NK-92 treated with Interleukin-12 subunit alpha and Interleukin-12 subunit beta, amount 100 ng/mL, for 24 hours (cell line): ENCODE results near the gene BCKDK.

Experiments
- DNase-seq: peaks from one replicate; lab custom pipeline; 2025; lab: John Stamatoyannopoulos, UW

The BCKDK gene

DNA sequence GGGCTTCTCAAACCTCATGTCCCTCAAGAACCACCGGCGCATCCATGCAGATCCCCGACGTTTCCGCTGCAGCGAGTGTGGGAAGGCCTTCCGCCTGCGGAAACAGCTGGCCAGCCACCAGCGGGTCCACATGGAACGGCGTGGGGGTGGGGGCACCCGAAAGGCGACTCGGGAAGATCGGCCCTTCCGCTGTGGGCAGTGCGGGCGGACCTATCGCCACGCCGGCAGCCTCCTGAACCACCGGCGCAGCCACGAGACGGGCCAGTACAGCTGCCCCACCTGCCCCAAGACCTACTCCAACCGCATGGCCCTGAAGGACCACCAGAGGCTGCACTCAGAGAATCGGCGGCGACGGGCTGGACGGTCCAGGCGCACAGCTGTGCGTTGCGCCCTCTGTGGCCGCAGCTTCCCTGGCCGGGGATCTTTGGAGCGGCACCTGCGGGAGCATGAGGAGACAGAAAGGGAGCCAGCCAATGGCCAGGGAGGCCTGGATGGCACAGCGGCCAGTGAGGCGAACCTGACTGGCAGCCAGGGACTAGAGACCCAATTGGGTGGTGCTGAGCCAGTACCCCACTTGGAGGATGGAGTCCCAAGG is 28.1 kb upstream of the BCKDK start:
- DNase-seq = no peak

DNA sequence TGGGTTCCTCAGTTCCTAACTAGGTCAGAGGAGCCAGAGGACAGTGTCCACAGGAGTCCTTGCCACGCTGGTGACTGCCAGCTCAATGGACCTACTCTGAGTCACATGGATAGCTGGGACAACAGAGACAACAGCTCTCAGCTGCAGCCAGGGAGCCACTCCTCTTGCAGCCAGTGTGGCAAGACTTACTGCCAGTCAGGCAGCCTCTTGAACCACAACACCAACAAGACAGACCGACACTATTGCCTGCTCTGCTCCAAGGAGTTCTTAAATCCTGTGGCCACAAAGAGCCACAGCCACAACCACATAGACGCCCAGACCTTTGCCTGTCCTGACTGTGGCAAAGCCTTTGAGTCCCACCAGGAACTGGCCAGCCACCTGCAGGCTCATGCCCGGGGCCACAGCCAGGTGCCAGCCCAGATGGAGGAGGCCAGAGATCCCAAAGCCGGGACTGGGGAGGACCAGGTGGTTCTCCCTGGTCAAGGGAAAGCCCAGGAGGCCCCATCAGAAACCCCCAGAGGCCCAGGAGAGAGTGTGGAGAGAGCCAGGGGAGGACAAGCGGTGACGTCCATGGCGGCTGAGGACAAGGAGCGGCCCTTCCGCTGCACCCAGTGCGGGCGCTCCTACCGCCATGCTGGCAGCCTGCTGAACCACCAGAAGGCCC is 27.3 kb upstream of the BCKDK start:
- no peak for DNase-seq

DNA sequence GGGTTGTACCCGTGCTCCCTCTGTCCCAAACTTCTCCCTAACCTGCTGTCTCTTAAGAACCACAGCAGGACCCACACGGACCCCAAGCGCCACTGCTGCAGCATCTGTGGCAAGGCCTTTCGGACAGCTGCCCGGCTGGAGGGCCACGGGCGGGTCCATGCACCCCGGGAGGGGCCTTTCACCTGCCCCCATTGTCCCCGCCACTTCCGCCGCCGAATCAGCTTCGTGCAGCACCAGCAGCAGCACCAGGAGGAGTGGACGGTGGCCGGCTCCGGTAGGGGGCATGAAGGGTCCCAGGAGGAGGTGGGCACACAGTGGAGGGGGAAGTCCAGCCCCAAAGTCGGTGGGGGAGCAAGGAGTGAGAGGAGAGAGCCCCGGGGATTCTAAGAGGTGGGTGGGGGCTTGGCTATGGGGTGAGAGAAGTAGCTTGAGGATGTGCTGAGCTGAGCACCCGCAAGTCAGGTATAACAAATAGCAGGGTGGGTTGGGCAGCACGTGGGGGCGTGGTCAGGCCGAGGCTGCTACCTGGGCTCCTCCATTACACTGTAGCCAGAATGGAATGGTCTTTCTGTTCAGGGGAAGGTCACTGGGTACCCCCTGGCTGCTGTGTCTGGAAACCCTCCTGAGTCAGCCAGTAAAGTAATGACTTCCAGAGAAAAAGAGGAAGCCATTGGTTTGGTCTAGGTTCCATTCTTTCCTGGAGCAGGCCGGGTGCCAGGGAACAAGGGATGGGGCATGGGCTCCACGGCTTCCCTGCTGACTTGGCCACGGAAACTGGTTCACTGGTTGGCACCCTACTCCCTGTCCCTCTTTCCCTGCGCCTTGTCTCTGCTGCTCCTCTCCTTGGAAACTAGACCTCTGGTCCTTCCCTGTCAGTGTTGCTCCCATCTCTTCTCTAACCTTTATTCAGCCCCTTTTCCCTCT is 26.5 kb upstream of the BCKDK start:
- DNase-seq = no peak

DNA sequence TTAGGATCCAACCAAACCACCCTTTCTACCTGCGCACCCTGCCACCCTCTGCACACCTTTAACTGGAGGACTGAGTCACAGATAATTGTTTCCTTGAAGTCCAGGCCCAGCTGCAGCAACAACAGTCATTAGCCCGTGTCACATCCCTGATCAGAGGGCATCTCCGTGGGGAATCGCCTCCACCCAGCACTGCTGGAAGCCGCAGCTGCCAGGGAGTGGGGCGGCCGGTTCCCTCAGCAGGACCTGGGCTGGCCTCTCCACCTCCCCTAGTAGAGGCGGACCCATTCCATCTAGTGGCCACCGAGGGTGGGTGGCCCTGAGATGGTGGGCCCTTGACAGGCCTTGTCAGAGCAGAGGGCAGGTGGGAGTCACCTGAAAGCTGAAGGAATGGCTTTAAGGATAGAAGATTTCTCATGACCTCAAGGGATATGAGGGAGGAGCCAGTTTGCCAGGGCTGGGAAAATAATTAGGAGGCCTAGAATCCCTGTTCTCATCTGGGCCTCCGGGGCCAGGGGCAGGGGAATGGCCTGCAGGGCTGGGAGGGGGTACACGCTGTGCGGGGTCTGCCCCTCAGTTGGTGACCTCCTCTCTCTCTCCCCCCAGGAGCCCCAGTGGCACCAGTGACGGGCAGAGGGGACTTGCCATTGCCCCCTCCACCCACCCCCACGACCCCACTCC is 25.7 kb upstream of the BCKDK start:
- no peak for DNase-seq

DNA sequence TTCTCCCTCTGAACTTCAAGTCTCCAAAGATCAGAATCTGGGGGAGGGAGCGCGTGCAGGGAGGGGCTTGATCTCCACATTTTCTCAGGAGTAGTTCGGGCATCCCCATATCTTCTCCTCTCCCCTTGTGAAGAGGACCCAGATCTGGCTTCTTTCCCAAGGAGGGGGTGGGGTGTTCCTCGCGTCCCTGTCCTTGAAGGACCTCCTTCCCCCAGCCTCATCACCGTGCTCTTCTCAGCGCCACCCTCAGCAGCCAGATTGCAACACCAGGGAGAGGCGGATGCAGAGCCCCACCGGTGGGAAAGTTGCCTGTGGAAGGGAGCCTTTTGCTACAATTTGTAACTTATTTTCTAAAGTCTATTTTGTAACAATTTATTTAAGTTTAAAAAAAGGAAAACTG is 25.1 kb upstream of the BCKDK start:
- DNase-seq = no peak

DNA sequence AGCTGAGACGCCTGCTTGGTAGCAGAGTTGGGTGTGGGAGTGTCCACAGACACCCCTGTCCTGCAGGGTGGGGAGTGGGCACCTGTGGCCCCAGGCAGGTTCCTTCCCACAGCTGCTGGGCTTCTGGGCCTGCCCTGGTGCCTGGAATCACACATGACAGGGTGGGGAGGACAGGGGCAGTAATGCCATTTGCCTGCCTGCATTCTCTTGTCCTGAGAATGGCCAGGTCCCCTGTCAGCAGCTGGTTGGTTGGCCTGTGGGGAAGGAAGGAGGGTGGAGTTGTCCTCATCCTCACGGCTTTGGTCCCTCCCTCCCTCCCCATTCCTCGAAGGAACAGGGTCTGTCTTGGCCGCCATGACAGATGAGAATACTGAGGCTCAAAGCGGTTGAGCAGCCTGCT is 24.6 kb upstream of the BCKDK start:
- DNase-seq = no peak

DNA sequence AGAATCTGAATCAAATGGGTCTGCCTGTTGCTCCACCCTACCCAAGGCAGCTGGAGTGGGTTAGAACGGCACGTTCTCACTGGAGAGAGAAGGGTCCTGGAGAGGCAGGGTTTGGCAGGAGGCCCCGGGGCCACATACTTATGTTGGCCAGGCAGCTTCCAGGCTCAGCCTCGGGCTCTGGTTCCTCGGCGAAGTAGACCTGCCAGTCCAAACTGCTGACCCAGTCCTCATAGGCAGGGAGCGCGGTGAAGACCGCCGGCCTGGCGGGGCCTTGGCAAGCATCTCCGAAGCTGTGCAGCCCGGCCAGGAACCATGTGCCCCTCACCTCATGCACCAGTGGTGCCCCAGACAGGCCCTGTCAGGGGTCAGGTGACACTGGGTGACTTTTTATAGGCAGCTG is 24.2 kb upstream of the BCKDK start:
- no peak for DNase-seq

DNA sequence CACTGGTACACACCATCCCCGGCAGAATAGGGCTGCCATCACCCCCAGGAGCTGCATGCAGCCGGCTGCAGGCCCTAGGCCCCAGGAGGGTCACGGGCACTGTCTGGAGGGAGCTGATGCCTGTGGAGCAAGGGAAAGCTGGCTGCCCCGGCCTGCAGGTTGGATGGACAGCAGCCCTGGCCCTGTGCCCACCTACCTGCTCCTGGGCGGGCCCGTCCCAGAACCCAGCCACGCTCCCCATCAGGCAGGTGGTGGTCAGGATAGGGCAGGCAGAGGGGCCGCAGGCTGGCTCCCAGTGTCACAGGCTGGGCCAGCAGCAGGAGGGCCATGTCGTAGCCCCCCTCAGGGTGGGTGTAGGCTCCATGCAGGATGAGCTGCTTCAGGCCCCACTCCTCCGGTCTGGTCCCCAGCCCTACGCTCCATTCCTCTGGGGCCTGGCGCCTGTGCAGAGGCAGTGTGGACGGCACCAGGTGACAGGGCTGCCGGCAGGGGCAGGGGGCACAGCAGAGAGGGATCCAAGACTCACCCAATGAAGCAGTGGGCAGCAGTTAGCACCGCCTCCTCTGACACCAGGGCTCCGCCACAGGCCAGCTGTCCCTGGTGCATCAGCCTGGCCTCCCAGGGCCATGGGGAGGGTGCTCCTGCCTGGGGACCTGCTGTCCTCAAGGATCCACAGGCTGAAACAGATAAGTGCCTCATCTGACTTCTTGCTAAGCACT is 23.4 kb upstream of the BCKDK start:
- DNase-seq = no peak

DNA sequence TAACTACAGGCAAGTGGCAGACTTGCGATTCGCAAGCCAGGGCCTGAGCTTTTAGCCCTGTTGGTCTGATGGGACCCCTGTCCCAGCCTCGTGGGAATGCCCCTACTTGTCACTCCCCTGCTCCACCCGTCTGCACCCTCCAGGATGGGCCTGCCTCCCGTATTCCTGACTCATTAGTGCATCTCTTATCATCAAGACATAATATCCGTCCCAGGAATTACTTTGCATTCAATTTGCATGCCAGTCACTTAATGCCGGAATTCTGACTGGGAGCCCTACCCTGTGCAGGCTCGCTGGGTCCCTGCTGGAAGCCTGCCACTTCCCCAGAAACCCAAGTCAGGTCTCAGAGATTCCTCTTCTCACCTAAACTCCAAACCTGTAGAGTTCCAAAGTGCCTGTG is 22.8 kb upstream of the BCKDK start:
- no peak for DNase-seq

DNA sequence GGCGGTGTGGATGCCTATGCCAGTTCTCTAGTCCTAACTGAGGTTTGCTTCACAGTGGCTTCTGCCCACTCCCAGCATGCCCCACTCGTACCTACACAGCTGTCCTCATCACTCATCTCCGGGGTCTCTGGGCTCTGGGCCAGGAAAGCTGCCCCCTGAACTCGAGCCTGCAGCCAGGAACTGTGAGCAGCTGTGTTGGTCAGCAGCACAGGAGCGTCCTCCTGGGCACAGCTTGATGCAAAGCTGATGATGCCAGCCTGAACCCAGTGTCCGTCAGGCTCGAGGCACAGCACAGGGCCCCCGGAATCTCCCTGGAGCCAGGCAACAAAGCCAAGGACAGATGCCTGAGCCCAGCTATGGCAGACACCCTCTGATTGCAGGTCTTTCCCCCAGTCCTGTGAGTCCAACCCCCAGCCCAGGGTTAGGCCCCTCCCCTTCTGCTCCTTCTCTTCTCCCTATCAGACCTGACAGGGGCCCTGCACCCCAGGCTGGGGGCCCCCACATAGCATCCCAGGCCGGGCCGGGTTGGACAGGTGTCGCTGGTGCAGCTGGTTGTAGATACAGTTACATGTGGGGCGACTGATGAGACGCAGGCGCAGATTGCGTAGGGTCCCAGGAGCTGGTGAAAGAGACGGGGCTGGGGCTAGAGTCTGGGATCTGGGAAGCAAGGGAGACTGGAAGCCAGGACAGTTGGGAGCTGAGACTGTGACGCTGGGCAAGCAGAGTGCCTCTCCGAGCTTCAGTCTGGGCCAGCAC is 22.1 kb upstream of the BCKDK start:
- DNase-seq = no peak

DNA sequence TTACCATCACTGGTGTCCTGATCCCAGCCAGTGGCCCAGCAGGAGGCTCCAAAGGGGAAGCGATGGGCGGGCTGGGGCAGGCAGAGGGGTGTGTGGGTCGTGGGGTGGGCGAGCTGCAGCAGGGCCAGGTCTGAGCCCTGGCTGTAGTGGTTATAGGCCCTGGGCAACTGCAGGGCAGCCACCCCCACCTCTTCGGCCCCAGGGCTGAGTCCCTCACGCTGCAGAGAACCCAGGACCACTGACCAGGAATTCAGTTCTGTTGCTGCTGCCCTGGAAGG is 21.6 kb upstream of the BCKDK start:
- no peak for DNase-seq

DNA sequence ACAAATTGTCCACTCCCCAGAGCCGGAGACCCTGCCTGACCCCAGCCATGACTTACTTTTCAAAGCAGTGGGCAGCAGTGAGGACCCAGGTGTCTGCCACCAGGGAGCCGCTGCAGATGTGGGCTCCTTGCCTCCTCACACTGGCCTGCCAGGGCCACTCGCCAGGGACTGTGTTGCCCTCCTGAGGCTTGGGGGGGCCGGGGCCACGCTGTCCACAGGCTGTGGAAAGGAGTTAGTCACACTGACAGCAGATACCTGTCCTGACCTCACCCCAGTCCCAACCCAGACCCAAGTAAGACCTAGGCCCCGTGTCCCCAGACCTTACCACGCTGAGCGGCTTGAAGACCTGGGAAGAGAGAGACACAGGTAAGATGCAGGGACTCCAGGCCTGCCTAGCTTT is 20.7 kb upstream of the BCKDK start:
- no peak for DNase-seq

DNA sequence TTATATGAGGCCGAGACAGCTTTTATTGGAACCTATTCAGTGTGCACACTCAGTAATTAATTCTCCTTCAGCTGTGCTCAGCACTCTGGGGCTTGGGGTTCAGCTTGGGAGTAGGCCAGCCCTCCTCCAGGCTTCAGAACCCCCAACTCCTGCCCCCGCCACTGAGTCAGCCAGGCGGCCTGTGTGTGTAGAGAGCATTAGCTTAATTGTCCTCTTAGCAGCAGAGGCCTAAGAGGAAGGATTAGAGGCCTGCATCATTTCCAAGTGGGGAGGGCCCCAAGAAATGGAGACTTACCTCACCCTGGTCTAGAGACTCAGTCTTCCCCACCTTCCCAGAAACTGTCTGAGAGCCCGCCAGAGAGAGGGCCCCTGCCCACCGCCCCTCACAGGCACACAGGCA is 20.2 kb upstream of the BCKDK start:
- DNase-seq = no peak

DNA sequence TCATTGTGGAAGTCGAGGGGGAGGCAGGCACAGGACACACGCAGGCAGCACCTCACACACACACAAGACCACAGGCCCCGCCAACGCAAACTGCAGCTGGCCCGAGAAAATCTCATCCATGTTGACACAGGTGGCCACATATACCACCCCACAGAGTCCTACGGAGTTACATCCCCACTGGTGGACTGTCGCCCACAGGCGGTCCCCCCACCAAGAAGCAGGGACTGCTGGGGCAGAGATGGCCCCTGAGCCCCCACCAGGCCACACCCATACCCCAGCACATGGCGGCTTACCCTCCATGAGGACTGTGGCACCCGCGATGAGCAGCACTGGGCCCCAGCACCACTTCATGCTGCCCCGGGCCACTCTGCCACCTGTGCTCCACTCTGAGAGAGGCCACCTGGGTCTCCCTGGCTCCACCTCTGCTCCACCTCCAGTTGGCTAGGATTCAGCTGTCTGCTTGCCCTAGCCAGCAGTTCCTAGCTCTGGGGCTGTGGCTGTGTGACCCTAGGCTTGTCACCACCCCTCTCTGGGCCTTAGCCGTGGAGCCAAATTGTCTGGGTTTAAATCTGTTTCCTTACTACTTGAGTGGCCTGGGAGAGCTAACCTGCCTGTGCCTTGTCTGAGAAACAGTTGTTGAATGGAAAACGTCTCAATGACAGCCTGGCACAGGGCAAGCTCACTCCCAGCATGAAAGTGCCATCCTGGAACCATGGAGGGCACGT is 19.6 kb upstream of the BCKDK start, which contains the start of gene PRSS53:
Gene PRSS53, minus strand, starts transcription at position 485 of the 725 bp plus-strand sequence. Its CDS starts 134 bp downstream, at position 351.
- DNase-seq = no peak

DNA sequence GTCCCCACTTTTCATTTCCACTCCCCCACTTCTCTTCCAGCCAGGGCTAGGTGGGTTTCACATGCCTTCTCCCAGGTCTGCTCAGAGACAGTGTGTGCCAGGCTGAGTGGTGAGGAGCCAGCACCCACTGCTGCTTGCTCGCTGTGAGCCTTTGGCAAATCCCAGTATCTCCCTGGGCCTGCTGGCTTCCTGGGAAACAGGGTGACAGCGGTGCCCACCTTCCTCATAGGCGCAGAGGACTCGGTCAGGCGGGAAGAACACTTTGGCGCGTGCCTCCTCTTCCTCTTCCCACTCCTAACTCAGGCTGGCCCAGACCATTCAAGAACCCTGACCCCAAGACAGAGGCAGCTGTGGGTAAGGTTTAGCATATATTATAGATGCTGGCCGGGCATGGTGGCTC is 19.0 kb upstream of the BCKDK start:
- DNase-seq = no peak

DNA sequence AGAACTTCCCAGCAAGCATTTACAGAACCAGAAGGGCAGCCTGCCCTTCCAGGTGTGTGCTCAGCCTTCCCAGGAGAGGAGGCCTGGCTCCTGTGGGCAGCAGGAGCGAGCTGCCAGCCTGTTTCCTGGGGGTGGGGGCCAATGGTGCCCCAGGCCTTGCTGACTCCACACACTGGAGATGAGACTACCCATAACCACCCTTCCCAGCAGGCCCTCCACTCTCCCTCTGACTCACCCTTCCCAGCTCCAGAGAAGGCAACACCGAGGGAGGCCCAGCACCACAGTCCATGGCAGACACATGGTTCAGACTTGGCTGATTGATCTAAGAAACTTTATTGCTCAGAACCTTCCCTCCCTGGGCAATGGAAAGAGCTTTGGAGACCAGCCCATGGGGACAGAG is 17.6 kb upstream of the BCKDK start:
- DNase-seq = no peak

DNA sequence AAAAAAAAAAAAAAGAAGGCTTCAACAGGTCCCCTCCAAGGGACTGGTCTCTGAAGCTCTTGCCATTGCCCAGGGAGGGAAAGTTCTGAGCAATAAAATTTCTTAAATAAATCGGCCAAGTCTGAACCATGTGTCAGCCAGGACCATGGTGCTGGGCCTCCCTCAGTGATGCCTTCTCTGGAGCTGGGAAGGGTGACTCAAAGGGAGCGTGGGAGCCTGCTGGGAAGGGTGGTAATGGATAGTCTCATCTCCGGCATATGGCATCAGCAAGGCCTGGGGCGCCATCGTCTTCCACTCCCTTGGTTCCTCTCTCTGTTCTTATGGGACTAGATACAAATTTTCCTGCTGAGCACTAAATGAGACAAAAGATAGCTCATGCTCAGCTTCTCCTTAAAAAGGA is 15.9 kb upstream of the BCKDK start:
- no peak for DNase-seq

DNA sequence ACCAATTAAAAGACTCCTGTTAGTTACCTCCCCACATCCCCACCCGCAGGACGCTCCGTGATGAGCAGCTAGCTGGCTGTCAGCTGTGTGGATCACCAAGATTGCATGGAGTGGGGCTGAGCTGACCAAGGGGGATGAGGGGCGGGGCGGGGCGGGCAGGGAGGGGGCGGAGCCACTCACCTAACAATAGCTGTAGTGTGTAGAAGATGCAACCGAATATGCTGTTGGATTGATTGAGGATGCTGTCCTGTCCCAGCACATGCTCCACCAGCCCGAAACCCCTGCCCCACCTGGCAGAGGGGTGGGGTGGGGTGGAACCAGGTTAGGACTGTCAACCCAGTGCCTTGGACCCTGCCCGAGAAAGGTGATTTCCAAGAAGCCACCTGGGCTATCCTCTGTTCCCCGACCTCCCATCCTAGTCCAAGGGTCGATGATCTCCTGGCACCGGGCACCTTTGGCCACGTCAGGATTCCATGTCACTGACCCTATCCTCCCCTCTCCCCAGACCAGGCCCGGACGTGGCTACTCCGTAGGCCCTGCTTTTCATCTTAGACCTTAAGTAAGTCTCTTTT is 15.0 kb upstream of the BCKDK start:
- DNase-seq = no peak

DNA sequence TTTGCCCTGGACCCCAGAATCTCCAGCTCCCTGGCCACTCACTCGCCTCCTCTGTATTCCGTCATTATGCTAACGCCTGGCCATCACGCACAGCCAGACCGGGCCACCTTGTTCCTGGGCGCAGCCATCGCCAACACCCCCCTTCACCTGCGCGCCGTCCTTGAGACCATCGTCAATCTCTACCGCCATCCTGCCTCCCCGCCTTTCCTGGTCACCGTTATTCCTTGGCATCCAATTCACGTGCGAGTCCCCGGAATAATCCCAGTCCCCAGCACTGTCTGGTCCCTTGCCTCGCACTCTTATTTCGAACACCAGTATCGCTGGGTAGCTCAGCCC is 14.1 kb upstream of the BCKDK start:
- DNase-seq = no peak

DNA sequence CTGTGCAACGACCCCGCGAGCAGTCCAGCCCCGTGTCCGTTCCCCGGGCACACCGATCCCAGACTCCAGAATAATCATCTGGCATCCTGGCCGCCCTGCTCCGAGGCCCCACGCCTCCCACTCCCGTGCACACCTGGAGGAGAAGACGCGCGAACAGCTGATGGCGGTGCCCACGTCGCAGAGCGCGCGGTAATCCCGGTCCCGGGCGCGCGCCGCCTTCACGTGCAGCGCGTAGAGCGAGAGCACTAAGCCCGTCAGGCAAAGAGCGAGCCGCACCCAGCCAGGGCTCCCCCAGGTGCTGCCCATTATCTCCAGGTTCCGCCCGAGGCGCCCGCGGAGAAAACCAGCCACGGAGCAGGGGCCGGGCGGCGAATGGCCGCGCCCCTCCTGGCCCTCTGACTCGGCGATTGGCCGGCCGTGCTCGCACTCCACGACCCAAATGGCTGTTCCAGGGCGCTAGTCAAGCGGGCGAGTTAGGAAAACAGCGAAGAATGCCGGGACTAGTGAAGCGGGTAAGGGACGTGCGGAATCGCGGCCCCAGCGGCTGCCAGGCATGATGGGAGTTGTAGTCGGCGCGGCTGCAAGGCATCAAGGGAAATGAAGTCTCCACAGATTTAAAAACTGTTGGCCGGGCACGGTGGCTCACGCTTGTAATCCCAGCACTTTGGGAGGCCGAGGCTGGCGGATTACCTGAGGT is 13.6 kb upstream of the BCKDK start, which contains the start of gene VKORC1:
Gene VKORC1, minus strand, starts transcription at position 374 of the 697 bp plus-strand sequence. Its CDS starts 68 bp downstream, at position 306.
- DNase-seq = peak; percentile 82
